Inflammatory macrophage treated with lipopolysaccharide for 4 hours (primary cell): ENCODE results near the gene BRD7.
A peak's percentile ranks its signal among the peaks of the same experiment; 100 is the strongest.

Experiments
- DNase-seq: peaks from one replicate; pipeline ENCODE4 v3.0.0-alpha.2; 2020

Gene BRD7

DNA sequence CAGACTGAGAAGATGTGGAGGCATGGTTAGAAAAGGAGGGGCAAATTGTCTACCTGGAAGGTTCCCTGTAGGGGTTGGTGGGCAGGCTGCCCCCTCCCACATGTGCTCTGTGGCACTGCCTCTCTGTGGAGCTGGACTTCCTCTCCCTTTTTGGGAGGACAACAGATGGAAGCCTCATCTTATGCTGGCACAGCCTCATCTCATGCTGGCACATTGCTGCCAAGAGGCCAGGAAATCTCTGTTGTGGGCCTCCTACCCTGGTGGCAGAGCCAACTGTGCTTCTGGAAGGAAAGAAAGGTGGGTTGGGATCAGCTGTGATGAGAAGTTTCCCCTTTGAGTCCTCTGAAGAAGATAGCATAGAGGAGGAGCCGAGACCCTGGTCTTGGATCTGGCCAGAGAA lies 19.7 kb upstream of the BRD7 start:
- no peak for DNase-seq

DNA sequence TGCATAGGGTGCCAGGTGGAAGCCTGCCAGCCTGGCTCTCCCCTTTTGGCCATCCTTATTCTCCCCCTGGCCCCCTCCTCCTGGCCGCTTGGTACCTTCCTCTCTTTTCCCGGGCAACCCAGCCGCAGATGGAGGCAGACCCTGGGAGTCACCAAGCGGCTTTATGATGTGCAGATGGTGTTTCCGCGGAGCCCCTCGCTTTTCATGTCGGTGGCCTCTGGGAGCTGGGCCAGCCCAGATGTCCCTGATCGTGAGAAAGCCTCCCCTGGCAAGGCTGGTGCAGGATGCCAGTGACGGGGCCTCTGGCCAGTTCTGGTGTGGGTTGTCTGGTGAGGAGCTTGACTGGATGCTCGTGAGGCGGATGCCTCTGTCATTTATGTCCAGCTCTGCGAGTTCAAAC lies 18.0 kb upstream of the BRD7 start:
- DNase-seq: no peak

DNA sequence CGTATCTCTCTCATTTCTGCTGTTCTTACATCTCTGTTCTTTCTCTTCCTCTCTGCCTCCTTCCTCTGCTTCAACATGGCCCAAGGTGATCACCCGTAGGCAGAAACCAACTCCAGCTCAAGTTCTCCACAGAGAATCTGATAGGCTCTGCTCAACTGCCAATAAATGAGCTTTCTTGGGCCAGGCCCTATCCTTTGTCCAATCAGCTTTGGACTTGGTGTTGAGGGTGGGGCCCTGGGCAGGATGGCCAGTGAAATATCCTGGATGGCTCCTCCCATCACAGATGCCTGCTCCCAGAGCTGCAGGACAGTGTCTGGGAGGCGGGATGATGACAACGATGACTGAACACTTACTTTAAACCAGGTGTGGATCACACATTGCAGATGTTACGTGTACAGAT lies 17.4 kb upstream of the BRD7 start:
- DNase-seq: no peak

DNA sequence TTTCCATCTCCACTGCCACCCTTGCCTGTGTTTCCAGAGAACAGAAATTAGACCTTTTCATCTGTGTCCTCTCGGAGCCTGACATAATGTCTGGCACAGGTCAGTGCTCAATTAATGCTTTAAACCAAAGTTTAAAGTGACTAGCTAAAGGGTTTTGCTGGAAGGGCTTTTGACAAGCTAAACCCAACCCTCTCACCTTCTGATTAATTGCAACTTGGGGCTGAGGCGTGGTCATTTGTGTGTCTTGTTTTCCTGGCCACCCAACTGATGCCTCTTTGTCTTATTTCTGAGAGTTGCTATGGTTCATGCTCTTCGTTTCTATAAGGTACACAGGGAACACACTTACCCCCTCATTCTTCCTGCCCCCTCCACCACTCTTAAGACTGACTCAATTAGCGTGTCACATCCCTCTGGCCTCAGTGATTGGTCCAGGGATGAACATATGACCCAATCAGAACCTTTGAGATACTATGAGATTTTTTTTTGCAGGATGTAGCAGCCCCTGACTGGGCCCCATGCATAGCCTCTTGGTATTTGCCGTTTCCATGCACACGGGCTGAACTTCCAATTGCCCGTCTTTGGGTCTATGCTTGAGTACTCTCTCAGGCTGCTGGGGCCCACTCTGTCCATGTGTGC lies 15.8 kb upstream of the BRD7 start:
- DNase-seq: no peak

DNA sequence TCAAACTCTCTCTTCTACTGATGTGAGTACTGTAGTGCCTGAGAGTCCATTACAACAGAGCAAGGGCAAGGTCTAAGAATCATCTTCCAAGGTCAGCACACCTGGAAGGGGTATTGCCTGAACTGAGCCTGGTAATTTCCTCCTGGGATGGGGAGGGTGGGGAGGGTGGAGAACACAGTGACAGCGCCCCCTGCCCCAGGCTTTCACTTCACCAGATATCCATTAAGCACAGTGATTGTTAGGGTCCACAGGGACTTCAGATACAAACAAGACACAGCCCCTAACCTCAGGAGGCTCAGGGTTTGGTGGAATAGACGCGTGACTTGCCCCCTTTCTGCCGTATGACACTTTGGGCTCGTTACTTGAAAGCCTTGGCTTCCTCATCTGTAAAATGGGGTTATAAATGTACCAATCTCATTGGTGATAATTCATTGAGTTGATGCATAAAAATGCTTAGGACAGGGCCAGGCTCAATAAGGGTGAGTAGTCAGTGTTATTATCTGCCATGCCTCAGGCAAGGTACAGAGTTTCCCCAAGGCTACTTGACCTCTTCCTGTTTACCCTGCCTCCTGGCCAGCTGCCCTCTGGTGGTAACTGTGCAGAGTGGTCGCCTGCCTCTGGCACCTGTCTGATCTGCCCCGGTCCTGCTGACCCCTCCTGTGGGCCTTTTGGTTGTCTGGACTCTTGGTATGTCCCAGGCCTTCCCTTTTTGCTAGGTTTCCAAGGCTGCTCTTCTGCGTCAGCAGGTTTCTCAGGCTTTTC lies 13.1 kb upstream of the BRD7 start:
- no peak for DNase-seq

DNA sequence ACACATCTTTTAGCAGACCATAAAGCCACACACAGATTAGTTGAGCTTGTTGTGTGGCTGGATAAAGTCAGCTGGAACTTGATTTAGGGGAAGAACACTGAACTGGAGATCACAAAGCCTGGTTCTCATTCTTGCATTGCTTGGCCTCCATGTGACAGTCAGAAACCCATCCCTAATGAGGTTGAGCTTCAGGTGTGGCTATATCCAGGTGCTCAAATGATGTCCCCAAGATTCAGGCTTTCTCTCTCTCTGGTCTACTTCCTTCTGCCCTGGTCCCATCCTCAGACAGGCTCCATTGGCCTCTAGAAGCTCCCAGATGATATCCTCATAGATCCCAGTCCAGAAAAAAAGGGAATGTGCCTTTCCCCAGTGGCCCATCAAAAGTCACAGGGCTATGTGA lies 9.6 kb upstream of the BRD7 start:
- DNase-seq: no peak

DNA sequence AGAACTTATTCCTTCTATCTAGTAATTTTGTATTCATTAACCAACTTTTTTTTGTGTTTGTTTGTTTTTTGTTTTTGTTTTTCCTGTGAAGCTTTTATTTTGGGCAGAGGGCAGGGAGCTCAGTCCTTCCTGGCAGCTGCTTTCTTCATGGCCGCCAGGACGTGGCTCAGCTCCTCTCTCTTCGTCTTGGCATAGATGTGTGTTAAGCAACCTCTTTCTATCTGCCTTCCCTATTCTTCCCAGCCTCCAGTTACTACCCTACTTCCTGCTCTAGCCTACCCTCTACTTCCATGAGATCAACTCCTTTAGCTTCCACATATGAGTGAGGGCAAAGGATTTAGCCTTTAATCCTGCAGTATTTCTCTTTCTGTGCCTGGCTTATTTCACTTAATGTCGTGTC lies 8.2 kb upstream of the BRD7 start:
- peak; percentile 28 for DNase-seq

DNA sequence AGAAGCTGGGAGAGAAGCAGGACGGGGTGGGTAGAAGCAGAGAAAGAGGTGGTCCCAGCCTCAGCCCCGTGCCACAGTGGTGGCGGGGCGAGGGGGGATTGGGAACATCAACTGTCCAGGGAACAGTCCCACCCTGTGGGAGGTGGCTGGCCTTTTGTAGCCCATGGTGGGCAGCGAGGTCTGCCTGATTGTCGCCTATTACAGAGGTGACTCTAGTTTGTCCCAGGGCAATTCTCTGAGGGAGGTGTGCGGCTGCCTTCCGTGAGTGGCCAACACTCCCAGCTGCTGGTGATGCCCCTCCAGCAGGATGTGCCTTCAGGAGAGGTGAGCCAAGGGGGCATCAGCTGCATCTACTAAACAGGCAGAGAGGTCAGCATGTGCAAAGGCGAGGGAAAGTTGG lies 5.0 kb upstream of the BRD7 start:
- no peak for DNase-seq

DNA sequence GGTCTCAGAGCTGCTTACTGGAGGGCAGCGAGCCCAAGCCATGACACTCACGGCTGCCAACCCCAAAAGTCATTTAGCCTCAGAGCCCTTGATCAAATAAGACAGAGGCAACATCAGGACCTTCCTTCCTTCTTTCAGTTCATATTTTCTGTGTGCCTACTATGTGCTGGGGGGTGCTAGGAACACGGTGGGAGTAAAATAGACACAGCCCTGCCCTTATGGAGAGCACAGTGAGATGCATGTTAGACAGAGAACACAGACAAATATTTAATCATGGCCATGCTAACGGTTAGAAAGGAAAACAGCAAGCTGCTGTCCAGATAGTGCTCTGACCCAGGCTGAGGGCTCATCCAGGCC lies 4.5 kb upstream of the BRD7 start:
- DNase-seq: no peak

DNA sequence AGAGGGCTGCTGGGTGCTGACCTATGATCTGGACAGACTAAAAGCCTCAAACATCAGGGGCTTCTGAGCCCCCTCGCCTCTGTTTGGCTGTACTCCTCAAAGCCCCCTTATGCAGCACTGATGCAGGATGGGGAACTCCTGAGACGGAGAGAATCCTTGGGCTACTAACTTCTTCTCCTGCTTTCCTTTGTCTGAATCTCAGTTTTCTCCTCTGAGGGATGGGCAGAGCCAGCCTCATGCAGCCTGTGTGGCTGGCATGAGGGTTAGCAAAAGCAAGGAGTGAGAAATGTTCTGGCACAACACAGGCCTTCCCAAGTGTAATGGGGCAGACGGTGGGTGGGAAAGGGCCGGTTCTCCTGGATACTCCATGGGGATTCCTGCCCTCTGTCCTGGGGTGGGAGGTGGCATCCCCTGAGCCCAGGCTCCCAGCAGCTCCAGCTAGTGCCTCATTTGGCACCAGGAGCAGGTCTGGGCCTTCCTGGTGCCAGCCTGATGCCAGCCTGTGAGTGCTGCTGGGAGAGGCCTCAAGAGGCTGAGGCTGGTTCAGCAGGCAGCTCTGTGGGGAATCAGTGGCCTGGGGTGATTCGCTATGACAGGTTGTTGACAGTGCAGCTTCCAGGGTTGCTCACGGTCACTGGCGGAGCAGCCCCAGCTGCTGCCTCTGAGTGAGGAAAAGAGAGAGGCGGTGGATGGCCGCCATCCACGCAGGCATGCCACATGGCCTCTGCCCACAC lies 4.0 kb upstream of the BRD7 start:
- DNase-seq: no peak

DNA sequence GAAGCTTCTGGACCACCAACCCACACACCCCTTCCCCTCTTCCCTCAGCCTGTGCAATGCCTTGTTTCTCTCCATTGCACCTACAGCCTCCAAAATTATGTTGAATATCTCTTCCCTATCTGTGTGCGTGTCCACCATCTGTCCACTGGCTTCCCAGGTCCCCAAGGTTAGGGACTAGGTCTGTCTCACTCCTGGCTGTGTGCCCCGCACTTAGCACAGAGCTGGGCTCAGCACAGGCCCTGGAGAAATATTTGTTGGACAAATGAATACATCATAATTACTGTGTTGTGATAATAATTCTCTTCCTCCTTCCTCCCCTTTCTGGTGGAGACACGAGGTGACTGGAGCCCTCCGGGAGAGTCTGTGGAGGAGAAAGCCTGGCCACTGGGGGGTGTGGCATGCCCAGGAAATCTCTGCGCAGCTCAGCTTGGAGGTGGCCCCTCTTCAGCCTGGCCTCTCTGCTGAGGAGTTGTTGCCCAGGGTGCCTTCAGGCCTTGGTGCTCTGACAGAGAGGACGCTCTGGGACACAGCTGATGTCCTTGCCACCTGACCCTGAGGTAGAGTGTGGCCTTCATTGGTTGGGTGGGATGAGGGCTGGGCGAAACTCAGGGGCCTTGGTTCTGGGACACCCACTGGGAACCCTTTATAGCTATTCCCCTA lies 3.3 kb upstream of the BRD7 start:
- DNase-seq: no peak

DNA sequence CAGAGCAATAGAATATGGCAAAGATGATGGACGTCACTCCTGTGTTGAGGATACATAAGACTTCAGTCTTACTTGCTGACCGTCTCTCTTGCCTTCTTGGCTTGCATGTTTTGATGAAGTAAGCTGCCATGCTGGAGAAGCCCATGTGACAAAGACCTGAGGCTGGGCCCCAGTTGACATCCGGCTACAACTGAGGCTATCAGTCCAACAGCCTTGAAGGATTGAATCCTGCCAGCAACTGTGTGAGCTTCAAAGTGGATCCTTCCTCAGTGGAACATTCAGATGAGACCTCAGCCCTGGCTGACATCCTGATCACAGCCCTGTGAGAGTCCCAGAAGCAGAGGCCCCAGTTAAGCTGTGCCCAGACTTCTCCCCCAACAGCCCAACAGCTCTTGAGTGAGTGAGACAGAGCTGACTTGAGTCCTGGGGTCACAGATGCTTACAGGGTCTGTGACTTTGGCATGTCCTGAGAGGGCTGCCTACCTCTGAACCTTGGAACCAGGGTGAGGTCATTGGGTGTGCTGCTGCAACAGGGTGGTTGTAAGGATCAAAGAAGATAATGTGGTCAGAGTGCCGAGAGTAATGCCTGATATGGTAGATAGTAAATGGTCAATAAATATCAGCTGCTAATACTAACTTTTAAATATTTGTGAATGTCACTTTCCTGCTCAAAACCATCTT lies 2.4 kb upstream of the BRD7 start:
- DNase-seq: no peak

DNA sequence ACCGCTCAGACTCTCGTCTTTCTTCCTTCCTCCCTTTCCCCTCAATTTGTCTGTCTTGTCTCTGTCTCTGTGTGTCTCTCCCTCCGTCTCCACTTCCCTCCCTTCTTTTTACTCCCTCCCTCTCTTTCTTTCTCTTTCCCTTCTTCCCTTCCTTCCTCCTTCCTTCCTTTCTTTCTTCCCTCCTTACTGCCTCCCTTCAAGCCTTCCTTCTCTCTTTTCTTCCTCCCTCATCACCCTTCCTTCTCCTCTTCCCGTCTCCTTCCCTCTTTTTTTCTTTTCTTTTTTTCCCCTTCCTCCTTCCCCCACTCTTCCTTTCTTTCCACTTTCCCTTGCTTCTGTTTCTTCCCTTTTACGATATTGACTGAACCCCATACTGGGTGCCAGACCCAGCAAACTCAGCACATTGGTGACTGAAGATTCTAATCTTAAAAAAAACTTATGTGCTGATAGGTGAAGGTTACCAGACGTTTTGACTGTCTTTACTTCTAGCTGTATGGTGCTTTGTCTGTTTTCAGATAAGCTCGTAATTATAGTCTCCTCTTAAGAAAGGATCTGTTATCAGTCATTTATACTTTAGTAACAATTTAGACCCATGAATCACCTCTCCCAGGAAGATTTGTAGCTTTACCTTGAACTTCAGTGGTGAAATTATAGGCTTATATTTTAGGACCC lies 481 bp upstream of the BRD7 start:
- DNase-seq: no peak

DNA sequence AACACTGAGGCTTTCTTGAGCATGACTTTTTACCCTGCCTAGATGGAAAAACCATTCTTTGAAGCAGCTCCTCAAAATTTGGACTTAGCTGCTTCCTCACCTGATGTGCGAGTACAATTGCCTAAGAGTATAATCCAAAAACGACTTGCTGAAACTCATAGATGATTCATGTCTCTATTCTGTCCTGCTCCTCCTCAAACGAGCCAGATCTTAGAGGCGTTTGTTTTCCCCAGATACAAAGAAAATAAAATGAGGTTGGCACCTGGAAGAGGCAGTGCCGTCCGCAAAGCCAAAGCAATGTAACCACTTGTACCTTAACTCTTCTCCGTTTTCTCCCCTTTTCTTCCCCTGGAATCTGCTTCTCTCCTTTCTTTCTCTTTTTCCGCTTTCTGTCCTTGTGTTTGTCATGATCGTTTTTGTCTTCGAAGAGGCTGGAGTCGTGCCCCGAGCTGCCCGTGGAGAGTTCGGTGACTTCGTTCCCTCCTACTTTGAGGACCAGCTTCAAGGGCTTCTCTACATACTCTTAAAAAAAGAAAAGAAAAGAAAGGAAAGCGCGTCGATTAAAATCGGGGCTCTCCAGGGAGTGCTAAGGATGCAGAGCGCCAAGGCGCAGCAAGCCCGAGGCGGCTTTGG lies 895 bp downstream of the BRD7 start:
- DNase-seq: no peak

DNA sequence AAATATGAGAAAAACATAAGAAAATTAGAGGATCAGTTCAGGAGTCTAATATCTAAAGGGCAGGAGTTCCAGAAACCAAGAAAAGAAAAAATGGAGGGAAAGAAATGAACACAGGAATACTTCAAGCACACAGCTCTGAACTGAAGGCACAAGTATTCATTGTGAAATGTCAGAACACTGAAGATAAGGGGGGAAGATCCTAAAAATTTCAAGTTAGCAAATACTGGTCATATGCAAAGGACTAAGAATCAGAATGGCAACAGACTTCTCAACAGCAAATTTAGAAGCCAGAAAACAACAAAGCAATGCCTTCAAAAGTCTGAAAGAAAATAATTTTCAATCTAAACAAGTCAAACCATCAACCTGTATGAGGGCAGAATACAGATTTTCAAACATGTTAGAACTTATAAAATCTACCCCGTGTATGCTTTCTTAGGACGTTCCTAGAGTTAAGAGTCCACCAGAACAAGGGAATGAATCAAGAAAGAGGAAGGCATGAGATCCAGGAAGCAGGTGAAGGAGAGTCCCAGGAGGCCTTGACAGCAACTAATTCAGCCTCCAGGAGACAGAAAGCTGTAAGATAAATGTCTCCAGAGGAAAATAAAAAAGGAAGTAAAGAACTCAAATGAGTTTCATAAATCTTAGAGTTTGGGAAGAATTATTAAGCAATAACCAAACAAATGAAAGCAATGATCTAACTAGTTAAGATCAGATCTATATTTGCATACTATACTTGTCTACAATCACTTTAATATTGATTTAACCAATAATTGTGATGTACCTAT lies 2.8 kb downstream of the BRD7 start:
- DNase-seq: peak; percentile 82

DNA sequence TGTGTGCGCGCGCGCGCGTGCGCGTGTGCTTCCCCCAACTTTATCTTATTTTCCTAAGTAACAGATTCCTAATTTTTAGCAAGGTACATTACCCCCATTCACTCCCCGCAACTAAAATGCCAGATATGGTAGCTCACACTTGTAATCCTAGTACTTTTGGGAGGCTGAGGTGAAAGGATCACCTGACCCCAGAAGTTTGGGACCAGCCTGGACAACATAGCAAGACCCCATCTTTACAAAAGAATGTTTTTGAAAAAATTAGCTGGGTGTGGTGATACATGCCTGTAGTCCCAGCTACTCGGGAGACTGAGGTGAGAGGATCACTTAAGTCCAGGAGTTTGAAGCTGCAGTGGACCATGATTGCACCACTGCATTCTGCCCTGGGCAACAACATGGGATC lies 5.1 kb downstream of the BRD7 start:
- no peak for DNase-seq

DNA sequence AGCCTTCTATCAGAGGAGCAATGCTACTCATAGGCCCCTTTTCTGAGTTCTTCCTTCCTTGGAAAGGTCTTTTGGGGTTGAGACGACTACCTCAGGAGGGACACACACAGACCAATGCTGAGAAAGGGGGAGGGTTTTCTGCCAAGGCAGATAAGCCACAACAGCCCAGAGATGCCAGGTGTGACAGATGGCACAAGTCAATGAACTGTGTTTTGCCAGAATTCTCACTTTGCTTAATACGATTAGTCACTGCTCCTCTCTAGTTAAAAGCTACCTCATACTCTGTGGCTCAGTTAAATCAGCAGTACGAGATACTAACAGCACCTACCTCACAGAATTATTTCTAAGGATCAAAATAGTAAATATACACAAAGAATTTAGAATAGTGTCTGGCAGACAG lies 8.0 kb downstream of the BRD7 start:
- no peak for DNase-seq

DNA sequence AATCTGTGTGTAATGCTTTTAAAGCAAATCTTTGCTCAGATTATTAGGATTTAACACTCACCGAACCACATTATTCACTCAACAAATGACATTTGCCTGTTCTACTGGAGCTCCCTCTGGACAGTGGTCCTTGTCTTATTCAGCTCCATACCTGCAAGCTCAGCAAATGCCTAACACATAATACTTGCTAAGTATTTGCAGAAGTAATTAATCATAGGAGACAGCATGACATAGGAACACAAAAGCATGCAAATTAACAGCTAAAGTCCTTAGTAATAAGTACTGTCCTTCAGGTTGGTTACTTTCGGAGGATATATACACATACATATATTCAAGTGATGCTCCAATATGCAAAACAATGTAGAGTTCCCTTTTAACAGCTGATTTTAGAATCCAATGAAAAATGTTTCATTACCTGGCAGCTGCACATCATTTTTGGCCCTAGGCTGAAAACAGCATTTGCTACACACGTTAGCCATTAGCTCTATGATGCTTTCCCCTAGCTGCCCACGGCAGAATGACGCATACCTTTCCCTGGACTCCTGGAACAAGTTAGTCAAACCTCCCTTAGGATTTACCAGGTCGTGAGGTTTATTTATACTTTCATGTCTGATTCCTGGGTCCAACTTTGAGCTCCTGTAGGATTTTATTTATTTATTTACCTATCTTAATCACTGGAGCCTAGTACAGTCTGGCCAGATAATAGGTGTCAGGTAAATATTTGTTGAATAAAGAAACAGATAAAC lies 8.6 kb downstream of the BRD7 start:
- no peak for DNase-seq

DNA sequence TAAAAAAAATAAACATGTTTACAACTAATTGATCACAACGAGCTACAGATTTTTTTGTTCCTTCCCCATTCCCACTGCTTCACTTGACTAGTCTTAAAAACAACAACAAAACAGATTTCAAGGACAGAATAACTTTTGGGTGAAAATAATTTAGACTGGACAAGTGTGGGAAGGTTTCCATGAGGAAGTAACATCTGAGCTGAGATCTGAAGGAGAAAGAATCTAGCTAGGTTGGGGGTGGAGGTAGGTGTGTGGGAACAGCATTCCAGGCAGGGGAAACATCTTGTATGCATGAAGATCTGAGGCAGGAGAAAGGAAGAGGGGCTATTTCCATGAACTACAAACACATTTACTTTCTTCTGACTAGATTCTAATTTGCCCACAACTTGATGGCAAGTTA lies 9.2 kb downstream of the BRD7 start:
- no peak for DNase-seq

DNA sequence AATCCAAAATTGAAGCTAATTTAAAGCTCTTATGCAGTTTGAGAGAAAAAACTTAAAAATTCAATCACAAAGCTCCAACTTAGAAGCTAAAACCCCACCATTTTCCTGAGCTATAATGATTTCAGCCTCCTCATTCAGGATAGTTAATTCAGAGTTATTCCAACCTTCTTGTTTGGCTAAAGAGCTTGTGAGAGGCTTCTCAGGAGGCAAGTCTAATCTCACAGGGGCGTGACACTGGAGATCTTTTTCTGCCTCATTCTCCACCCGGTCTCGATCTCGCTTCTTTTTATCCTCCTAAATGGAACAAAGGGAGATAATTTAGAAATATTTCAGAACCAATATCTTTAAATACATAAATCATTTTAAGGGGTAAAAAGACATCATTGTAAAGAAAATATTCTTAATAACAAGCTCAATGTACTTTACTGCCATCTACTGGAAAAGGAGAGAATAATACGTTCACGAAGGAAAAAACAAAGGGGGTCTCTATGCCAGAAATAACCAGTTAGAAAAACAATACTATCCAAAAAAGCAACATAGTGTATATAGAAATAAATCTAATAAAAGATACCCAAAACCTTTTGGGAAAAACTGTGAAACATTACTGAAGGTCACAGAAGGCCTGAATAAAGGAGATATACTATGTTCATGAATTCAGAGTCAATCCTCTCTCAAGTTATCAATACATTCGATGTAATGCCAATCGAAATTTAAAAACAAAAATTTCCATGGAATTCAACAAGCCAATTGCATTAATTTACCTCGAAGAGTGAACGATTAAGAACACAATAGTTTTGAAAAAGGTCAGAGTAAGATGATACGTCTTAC lies 13.9 kb downstream of the BRD7 start:
- peak; percentile 28 for DNase-seq
